GM18499 (cell line): Measurements from ENCODE around the gene MIF.
A peak's percentile ranks its signal among the peaks of the same experiment; 100 is the strongest.
"Not testable (repeated sequence)": the region's sequence is repeated elsewhere in the genome, so short reads cannot be mapped to it uniquely, and the experiment has no call there.

ENCODE experiments used
- ATAC-seq: cut with Tn5 transposase; IDR thresholded peaks from one replicate; pipeline ENCODE4 v1.9.1; 2021; ENCODE audit warnings: moderate number of reproducible peaks; ENCODE audit not compliant: insufficient read depth, unreplicated experiment

MIF gene

GRCh38 chr22:23899042-23899745 lies 5.0 kb downstream of the MIF start:
- no peak for ATAC-seq

- not testable (repeated sequence) for ATAC-seq
Observed at GRCh38 chr22:23900227-23900626, 6.0 kb downstream of the MIF start.

GRCh38 chr22:23901600-23901999 lies 7.4 kb downstream of the MIF start:
- no peak for ATAC-seq

- ATAC-seq = no peak
Observed at GRCh38 chr22:23903328-23903971, 9.3 kb downstream of the MIF start.

GRCh38 chr22:23904573-23905254 lies 10.5 kb downstream of the MIF start:
- no peak for ATAC-seq

GRCh38 chr22:23906641-23907040 lies 12.5 kb downstream of the MIF start:
- ATAC-seq = no peak

- ATAC-seq = not testable (repeated sequence)
Observed at GRCh38 chr22:23907423-23907822, 13.2 kb downstream of the MIF start.

GRCh38 chr22:23908587-23909205 lies 14.5 kb downstream of the MIF start:
- ATAC-seq = no peak

GRCh38 chr22:23909296-23909898 lies 15.2 kb downstream of the MIF start:
- no peak for ATAC-seq

GRCh38 chr22:23910496-23911190 lies 16.5 kb downstream of the MIF start:
- ATAC-seq = no peak

- no peak for ATAC-seq
Observed at GRCh38 chr22:23911318-23911980, 17.3 kb downstream of the MIF start.

GRCh38 chr22:23912293-23912903 lies 18.2 kb downstream of the MIF start:
- no peak for ATAC-seq

GRCh38 chr22:23913306-23913660 lies 19.1 kb downstream of the MIF start:
- ATAC-seq = no peak

- peak; percentile 68 for ATAC-seq
Observed at GRCh38 chr22:23913661-23914353, 19.6 kb downstream of the MIF start.

GRCh38 chr22:23915290-23915689 lies 21.1 kb downstream of the MIF start:
- no peak for ATAC-seq

GRCh38 chr22:23920267-23920611 lies 26.1 kb downstream of the MIF start:
- not testable (repeated sequence) for ATAC-seq

- ATAC-seq = not testable (repeated sequence)
Observed at GRCh38 chr22:23921586-23922201, 27.5 kb downstream of the MIF start.

- ATAC-seq = no peak
Observed at GRCh38 chr22:23922921-23923320, 28.7 kb downstream of the MIF start.
